SIG-M5 treated with dmso at 0.1 percent for 504 hours (cell line): ENCODE results near the gene RINL.
A peak's percentile ranks its signal among the peaks of the same experiment; 100 is the strongest.

ENCODE experiments used
- DNase-seq: peaks from one replicate; lab custom pipeline; 2025; ENCODE audit not compliant: unreplicated experiment; lab: John Stamatoyannopoulos, UW

The RINL gene

DNA sequence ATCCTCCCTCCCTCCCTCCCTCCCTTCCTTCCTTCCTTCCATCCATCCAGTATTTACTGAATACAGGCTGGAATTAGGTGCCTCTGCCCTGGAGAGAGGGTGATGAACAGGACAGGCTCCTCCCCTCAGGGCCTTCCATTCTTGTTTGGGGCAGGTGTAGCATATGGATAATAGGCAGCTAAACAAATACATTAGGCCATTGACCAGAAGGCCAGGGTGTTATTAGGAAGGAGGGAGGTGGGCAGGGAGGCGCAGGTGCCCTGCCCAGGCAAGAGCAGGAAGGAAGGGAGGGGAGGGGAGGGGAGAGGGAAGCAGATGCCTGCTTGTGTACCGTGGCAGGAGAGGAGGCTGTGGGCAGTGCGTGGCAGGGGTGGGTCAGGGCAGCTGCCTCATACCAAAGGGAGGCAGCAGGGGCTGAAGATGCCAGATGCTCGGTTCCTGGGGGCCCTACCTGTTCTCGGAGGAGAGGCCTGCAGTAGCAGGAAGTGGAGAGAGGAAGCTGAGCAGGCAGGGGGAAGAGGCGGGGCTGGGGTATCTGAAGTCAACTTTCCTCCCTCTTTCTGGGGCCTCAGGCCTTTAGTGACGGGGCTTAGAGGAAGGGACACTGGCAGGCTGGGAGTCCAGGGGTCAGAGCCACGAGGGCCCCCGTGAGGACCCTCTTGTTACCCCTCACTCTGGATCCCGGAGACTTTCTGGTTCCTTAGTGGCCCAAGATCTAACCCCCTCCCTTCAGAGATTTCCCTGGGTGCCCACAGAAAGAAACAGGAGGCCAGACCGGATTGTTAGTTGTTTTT, at the start of gene RINL:
RINL (minus strand) TSS at position 495 of the 794 bp plus-strand sequence. CDS start 1,533 bp downstream, outside the sequence.
- DNase-seq = peak; percentile 57

- DNase-seq = no peak
Observed at GRCh38 chr19:38924388-38924787, 46.3 kb upstream of the RINL start.

DNA sequence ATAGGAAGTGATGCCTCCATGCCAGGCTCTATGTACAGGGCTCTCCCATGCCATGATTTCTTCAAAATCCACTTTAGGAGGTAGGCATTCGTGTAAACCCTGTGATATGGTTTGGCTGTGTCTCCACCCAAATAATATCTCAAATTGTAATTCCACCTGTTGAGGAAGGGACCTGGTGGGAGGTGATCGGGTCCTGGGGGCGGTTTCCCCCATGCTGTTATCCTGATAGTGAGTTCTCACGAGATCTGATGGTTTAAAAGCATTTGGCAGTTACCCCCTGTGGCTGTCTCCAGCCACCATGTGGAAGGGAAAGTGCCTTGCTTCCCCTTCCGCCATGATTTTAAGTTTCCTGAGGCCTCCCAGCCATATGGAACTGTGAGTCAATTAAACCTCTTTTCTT, 44.4 kb upstream of the RINL start:
- DNase-seq = no peak

DNA sequence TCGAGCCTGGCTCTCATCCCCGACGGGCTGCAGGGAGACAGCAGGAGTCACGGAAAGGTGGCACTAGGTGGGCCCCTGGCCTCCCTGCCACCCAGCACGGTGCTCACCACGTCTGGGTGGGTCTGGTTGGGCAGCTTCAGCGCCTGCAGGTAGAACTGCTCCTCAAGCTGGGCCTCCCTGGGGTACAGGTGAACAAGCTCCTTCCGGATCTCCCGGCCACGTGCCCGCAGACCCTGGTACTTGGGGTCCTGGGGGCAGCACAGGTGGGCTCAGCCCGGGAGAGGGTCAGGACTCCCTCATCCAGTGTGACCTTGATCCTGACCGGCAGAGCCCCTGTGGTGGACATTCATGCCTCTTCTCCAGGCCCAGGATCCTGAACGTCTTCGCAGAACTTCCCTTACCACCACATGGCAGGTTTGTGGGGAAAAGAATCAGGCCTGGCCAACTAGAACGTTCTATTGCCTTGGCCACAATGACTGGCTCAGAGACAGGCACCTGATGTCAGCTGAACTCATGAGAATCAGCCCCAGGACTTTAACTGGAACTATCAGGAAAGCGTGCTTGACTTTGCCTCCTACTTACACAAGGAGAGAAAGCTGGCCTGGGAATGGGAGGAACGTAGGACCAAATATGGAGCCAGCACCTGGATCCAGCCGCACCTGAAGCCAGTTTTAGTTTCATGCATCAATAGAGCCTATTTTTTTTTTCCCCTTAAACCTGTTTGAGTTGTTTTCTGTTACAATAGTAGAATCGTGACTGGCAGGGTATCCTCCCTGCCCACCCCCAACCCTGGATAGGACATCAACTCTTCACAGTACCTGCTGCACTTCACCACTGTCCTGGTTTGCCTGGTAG, 43.6 kb upstream of the RINL start:
- no peak for DNase-seq

DNA sequence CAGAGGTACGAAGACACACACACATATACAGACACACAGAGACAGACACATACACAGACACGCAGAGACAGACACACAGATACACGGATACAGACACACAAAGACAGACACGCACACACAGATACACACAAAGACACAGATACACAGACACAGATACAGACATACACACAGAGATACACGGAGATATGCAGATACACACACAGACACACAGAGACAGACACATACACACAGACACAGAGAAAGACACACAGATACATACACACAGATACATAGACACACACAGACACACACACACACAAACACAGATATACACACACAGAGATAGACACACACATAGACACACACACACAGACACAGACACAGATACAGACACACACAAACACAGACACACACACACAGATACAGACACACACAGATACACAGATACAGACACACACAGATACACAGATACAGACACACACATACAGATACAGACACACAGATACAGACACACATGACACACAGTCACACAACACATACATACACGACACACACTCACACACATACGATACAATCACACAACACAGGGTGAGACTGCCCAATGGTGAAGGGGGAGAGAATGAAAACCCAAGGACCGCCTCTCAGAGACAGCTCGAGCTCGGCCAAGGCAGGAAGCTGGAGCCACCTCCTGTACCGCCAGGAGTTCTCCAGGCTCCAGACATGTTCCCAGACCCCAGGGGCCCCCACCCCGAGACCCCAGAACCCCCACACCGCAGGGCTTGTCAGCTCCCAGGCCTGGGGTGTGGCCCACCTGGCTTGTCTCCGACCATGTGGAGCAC, 42.7 kb upstream of the RINL start:
- no peak for DNase-seq

DNA sequence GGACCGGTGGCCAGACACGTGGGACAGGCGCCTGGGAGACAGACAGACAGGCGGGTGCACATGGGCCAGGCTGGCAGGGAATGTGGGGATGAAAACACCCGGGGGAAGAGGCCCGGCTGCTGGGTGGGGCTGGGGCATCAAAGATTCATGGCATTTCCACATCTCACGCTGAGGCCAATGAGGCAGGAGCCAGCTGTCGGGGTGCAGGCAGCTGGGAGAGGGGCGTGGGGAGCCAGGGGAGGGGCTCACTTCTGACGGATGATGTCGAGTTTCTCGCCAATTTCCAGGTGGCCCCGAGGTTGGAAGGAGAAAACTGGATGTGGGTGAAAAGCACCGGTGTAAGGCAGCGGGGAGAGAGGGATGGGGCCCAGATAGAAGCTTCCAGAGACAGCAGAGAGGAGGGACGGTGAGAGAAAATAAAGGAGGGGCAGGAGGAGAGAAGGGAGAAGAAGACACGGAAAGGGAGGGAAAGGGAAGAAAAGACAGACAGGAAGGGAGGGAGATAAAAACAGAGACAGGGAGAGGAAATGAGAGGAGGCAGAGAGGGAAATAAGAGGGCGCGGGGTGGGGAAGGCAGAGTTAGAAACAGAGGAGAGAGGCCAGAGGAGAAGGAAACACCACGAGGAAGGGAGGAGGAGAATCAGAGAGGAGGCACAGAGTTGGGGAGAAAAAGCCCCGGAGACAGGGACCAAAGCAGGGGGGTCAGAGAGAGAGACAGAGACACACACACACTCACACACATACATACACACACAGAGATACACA, 41.9 kb upstream of the RINL start:
- no peak for DNase-seq

GRCh38 chr19:38918526-38918925, 40.5 kb upstream of the RINL start:
- no peak for DNase-seq

DNA sequence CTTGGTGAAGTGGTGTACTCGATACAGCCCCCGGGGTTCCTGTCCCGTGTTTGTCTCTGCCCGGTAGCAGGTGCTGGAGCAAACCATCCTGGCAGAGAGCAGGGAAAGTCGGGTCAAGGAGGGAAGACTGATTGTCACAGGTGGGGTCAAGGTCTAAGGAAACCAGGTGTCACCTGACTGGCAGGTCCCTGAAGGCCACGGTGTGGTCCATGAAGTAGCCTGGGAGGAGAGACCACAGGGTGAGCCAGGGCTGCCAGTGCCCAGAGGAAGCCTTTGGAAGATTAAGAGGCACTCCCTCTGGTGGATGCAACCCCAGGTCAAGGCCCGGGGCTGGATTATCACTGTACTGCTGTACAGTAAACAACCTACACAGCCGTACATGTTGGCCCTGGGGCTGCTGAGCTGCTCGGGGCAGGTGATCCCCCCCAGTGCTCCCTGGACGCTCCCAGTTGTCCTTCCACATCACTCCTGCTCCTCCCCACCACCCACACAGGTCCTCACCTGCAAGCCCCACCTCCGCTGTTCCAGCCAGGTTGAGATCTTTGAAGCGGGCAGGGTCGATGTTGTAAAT, 39.9 kb upstream of the RINL start:
- peak; percentile 21 for DNase-seq

DNA sequence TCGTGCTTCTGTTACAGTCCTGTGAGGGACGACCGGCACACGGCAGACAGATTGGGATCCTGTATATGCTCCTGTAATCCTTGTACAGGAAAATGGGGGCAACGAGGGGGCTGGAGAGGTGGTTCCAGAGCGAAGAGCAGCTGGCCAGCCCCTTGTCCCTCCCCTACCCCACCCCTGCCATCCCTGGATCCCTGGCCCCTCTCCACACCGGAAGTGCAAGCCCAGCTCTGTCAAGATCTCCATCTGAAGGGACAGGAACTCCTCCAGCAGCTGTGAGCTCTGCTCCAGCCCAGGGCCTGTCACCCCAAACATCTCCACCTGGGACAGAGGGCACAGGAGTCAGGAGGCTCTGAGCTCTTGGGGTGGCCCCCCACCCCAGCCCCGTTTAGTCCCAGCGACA, 39.4 kb upstream of the RINL start:
- no peak for DNase-seq

DNA sequence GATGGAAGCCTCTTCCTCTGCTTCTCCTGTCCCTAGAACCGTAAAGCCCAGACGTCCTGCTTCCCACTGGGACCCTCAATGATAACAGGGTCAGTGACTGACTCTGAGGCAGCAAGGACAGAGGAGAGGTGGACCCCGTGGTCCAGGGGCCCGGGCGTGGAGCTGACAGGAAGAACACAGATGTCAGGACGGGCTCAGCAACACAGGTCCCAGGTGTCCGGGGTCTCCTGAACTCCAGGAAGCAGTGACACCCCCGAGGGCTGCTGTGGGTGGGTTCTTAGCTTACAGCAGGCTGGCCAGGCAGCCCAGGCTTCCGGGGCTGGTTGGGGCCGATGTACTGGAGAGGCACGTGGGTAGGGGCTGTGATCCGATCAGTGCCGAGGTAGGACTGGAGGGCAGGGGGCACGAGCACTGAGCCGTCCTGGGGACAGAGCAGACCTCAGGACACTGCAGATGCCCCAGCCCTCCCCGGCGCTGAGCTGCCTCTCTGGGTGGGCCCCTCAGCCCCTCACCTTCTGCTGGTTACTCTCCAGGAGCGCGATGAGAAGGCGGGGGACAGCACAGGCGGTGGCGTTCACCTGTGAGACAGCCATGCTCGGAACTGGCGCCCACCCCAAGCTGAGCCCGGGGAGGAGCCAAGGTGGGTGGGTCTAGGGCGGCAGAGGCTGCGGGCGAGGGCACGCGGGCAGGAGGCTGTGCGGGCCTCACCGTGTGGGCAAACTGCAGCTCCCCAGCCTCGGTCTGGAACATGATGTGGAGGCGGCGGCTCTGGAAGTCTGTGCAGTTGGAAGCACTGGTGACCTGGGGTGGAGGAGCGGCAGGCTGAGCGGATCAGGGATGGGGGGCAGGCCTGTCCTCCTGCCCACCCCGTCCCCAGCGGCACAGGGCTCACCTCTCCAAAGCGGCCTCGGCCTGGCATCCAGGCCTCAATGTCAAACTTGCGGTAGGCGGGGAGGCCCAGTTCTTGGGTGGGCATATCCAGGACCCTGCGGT, 37.5 kb upstream of the RINL start:
- no peak for DNase-seq

GRCh38 chr19:38913958-38914357, 35.9 kb upstream of the RINL start:
- no peak for DNase-seq

GRCh38 chr19:38912600-38913514, 34.8 kb upstream of the RINL start:
- no peak for DNase-seq

DNA sequence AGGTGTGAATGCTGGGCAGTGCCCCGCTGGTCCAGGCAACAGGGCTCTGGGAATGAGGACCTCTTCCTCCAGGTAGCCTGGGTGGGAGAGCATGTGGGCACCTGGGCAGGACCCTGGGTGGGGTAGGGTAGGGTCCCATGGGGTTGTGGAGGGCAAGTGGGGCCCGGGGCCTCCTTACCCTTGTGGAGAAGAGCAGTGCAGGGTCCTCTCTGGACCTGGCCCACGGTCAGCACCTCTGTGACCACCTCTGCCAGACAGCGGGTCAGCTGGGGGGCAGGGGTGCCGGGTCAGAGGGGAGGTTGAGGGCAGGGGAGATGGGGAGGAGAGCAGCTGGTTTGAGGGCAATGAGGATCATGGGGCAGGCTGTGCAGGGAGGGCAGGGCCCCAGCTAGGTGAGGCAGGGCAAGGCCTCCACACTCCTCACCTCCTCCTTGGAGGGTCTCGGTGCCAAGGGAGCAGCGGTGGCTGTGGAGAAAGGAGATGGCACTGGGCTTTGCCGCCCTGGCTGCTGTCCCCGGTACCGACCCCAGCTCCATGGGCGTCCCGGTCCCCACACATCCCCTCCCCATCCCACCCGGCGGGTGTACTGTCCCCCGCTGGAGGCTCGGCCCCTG, 33.4 kb upstream of the RINL start:
- DNase-seq = no peak

- no peak for DNase-seq
Observed at GRCh38 chr19:38910488-38910887, 32.4 kb upstream of the RINL start.

DNA sequence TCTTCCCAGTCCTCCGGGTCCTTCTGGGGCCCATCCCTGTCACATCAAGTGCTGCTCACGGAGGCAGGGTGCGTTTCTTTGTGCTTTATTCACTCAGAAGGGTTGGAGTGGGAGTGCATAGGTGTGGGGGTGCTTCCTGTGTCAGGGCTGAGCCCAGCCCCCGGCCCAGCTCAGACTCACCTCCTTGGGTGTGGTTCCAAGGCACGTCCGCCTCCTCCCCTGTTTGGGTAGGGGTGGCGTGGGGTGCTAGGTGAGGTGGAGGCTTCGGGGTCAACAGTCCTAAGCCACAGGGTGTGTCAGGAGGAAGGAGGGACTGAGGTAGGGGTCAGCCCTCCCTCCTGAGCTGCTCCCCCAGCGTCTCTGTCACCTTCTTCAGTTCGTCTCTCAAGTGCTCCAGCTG, 30.8 kb upstream of the RINL start:
- DNase-seq = no peak

GRCh38 chr19:38907670-38908069, 29.6 kb upstream of the RINL start:
- DNase-seq = no peak

DNA sequence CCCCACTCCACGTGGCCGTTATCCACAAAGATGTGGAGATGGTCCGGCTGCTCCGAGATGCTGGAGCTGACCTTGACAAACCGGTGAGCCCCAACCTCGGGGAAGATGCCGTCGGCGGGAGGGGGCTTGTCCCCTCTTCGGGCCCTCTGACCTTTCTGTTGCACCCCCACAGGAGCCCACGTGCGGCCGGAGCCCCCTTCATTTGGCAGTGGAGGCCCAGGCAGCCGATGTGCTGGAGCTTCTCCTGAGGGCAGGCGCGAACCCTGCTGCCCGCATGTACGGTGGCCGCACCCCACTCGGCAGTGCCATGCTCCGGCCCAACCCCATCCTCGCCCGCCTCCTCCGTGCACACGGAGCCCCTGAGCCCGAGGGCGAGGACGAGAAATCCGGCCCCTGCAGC, 29.2 kb upstream of the RINL start:
- no peak for DNase-seq

DNA sequence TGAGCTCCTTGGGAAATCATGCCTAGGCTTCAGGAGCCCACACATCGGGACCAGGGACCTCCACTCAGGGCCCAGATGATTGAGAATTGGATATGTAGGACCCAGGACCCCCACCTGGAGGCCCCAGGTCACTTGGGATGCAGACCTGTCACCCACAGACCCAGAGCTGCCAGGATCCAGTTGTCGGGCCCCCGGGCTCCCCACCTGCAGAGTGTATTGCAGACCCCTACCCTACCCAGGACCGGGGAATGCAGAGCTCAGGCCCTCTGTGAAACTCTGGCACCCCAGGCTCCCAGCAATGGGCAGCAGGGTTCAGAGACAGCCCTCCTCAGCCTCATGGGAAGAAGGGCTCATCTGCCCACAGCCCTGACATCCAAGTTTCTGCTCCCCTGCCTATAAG, 27.5 kb upstream of the RINL start:
- DNase-seq = no peak
